SK-N-SH treated with all-trans-retinoic acid at 6 μM for 48 hours (cell line): ENCODE results near the gene RIOX2.

Experiments used
- ATAC-seq: fragments of 200-7000 bp; cut with Tn5 transposase; 3 replicates; pipeline ENCODE4 v1.9.1; 2020; ENCODE audit warnings: mild to moderate bottlenecking, moderate library complexity
- ARNTL ChIP-seq: fragments of 450-650 bp; formaldehyde crosslinking; IDR thresholded peaks from 2 replicates; pipeline ENCODE4 v1.5.0; 2020; ENCODE audit warnings: low read depth, mild to moderate bottlenecking, moderate library complexity, borderline replicate concordance
- CSDC2 ChIP-seq: fragments of 250-450 bp; sonication (Bioruptor Pico); IDR thresholded peaks from 2 replicates; pipeline ENCODE4 v1.5.0; 2020; ENCODE audit warnings: mild to moderate bottlenecking, moderate library complexity
- ESRRG ChIP-seq: fragments of 250-450 bp; sonication (Bioruptor Pico); IDR thresholded peaks from 2 replicates; pipeline ENCODE4 v1.6.1; 2021; ENCODE audit warnings: mild to moderate bottlenecking
- GLIS3 ChIP-seq: fragments of 250-450 bp; sonication (Bioruptor Pico); IDR thresholded peaks from 2 replicates; pipeline ENCODE4 v1.5.0; 2020; ENCODE audit warnings: mild to moderate bottlenecking, moderate library complexity
- OSR1 ChIP-seq: fragments of 250-450 bp; sonication (Bioruptor Pico); IDR thresholded peaks from 2 replicates; pipeline ENCODE4 v1.8.0; 2022; ENCODE audit warnings: moderate library complexity, mild to moderate bottlenecking, inconsistent platforms
- PPARA ChIP-seq: fragments of 250-450 bp; sonication (Bioruptor Pico); IDR thresholded peaks from 2 replicates; pipeline ENCODE4 v1.5.0; 2020; ENCODE audit warnings: mild to moderate bottlenecking, borderline replicate concordance
- RARB ChIP-seq: fragments of 250-450 bp; sonication (Bioruptor Pico); IDR thresholded peaks from 2 replicates; pipeline ENCODE4 v1.8.0; 2021; ENCODE audit warnings: mild to moderate bottlenecking, moderate library complexity
- TCF4 ChIP-seq: fragments of 250-450 bp; sonication (Bioruptor Pico); IDR thresholded peaks from 2 replicates; pipeline ENCODE4 v1.8.0; 2021; ENCODE audit warnings: mild to moderate bottlenecking, moderate library complexity, borderline replicate concordance
- TOX ChIP-seq: fragments of 250-450 bp; sonication (Bioruptor Pico); IDR thresholded peaks from 2 replicates; pipeline ENCODE4 v1.8.0; 2021; ENCODE audit warnings: mild to moderate bottlenecking, moderate library complexity, borderline replicate concordance
- ZC3H10 ChIP-seq: fragments of 250-450 bp; sonication (Bioruptor Pico); IDR thresholded peaks from 2 replicates; pipeline ENCODE4 v1.5.1; 2021; ENCODE audit warnings: mild to moderate bottlenecking, moderate library complexity
- ZFP30 ChIP-seq: fragments of 450-650 bp; formaldehyde crosslinking; IDR thresholded peaks from 2 replicates; pipeline ENCODE4 v1.5.0; 2022; ENCODE audit warnings: mild to moderate bottlenecking, moderate library complexity
- ZNF565 ChIP-seq: fragments of 450-650 bp; formaldehyde crosslinking; conservative IDR thresholded peaks from 2 replicates; pipeline ENCODE4 v1.5.0; 2020; ENCODE audit warnings: low read depth, mild to moderate bottlenecking, moderate library complexity
- ZNF8 ChIP-seq: fragments of 450-650 bp; formaldehyde crosslinking; IDR thresholded peaks from 2 replicates; pipeline ENCODE4 v1.5.0; 2020; ENCODE audit warnings: mild to moderate bottlenecking, moderate library complexity
- TF ChIP-seq, protein P1 (sequence below): fragments of 250-450 bp; sonication (Bioruptor Pico); IDR thresholded peaks from 2 replicates; pipeline ENCODE4 v1.8.0; 2021; ENCODE audit warnings: low read depth, mild to moderate bottlenecking, moderate library complexity, borderline replicate concordance
- TF ChIP-seq, protein P2 (sequence below): fragments of 250-450 bp; sonication (Bioruptor Pico); IDR thresholded peaks from 2 replicates; pipeline ENCODE4 v1.5.1; 2020; ENCODE audit warnings: low read depth, mild to moderate bottlenecking, moderate library complexity
- TF ChIP-seq, protein P3 (sequence below): fragments of 250-450 bp; sonication (Bioruptor Pico); IDR thresholded peaks from 2 replicates; pipeline ENCODE4 v1.8.0; 2020; ENCODE audit warnings: mild to moderate bottlenecking, moderate library complexity, borderline replicate concordance
- TF ChIP-seq, protein P4 (sequence below): fragments of 250-450 bp; sonication (Bioruptor Pico); IDR thresholded peaks from 2 replicates; pipeline ENCODE4 v1.5.0; 2020; ENCODE audit warnings: mild to moderate bottlenecking, moderate library complexity
- TF ChIP-seq, protein P5 (sequence below): fragments of 250-450 bp; sonication (Bioruptor Pico); IDR thresholded peaks from 2 replicates; pipeline ENCODE4 v1.5.1; 2021; ENCODE audit warnings: mild to moderate bottlenecking, moderate library complexity

The RIOX2 gene

DNA sequence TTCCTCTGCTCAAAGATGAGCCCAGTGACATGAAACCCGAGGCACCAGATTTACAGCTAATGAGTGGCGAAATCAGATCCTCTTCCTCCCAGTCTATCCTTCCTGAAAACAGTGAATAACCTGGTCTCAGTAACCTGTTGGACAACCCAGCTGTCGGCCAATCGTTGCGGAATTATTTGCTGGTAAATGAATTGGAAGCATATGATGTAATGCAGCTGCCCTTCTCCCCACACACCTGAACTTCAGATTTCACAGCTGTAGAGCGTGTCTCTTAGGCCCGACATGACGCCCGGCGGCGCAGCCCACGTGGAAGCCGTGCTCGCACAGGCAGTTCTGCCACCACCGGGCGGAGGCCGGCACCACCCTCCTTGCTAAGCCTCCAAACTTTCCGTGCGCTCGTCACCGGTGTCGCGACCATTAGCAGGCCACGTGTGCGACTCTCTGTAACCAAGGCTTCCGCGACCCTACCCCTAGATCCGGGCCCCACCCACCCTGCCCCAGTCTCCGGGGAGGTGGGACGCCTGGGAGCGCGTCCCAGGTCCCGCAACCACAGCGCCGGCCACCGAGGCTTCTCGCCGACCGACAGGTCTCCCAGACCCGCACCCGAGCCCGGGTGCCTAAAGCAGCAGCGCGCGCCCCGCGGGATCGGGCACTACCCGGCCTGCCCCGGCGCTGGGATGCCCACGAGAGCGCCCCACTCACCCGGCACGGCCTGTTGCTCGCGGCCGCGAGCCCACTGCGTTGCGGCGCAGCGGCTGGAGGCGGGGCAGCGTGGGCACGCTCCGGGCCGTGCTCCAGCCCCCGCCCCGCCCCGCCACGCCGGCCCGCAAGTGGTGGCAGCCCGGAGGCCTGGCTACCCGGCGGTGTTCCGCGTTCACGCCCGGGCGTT lies at the start of gene RIOX2:
Gene RIOX2, minus strand, starts transcription at position 753 of the 889 bp plus-strand sequence. CDS start 4,838 bp downstream, outside the sequence.
- ATAC-seq, result peak; percentile 97

DNA sequence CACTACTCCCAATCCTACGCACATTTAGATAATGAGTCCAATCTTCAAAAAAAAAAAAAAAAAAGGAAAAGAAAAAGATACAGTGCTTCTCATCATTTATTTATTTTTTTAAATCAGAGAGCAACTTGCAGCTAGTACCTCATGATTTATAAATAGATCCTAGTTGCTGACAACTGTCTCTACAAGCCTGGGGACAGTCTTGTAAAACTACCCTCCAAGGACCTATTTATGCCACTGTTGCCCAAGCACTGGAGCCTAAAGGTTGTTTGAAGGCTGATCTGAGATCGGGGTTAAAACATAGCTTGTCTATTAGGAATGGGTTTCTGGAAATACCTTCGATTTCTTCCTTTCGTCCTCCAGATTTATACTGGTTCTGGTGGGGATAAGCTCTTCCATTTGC lies 48.2 kb upstream of the RIOX2 start:
- no peak for ATAC-seq
- TF ChIP-seq GLIS3 (no peak), ESRRG (CRISPR knock-in tag) (no peak), OSR1 (CRISPR knock-in tag) (no peak), TOX (CRISPR knock-in tag) (no peak), ZC3H10 (CRISPR knock-in tag) (no peak), ARNTL (CRISPR knock-in tag) (no peak), ZNF8 (no peak), PPARA (CRISPR knock-in tag) (no peak)
- TF ChIP-seq, protein P1, sequence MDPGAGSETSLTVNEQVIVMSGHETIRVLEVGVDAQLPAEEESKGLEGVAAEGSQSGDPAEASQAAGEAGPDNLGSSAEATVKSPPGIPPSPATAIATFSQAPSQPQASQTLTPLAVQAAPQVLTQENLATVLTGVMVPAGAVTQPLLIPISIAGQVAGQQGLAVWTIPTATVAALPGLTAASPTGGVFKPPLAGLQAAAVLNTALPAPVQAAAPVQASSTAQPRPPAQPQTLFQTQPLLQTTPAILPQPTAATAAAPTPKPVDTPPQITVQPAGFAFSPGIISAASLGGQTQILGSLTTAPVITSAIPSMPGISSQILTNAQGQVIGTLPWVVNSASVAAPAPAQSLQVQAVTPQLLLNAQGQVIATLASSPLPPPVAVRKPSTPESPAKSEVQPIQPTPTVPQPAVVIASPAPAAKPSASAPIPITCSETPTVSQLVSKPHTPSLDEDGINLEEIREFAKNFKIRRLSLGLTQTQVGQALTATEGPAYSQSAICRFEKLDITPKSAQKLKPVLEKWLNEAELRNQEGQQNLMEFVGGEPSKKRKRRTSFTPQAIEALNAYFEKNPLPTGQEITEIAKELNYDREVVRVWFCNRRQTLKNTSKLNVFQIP (CRISPR knock-in tag), result no peak
- TF ChIP-seq, protein P2, sequence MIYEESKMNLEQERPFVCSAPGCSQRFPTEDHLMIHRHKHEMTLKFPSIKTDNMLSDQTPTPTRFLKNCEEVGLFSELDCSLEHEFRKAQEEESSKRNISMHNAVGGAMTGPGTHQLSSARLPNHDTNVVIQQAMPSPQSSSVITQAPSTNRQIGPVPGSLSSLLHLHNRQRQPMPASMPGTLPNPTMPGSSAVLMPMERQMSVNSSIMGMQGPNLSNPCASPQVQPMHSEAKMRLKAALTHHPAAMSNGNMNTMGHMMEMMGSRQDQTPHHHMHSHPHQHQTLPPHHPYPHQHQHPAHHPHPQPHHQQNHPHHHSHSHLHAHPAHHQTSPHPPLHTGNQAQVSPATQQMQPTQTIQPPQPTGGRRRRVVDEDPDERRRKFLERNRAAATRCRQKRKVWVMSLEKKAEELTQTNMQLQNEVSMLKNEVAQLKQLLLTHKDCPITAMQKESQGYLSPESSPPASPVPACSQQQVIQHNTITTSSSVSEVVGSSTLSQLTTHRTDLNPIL (CRISPR knock-in tag), result no peak
- TF ChIP-seq, protein P3, sequence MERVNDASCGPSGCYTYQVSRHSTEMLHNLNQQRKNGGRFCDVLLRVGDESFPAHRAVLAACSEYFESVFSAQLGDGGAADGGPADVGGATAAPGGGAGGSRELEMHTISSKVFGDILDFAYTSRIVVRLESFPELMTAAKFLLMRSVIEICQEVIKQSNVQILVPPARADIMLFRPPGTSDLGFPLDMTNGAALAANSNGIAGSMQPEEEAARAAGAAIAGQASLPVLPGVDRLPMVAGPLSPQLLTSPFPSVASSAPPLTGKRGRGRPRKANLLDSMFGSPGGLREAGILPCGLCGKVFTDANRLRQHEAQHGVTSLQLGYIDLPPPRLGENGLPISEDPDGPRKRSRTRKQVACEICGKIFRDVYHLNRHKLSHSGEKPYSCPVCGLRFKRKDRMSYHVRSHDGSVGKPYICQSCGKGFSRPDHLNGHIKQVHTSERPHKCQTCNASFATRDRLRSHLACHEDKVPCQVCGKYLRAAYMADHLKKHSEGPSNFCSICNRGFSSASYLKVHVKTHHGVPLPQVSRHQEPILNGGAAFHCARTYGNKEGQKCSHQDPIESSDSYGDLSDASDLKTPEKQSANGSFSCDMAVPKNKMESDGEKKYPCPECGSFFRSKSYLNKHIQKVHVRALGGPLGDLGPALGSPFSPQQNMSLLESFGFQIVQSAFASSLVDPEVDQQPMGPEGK (CRISPR knock-in tag), result no peak
- TF ChIP-seq, protein P4, sequence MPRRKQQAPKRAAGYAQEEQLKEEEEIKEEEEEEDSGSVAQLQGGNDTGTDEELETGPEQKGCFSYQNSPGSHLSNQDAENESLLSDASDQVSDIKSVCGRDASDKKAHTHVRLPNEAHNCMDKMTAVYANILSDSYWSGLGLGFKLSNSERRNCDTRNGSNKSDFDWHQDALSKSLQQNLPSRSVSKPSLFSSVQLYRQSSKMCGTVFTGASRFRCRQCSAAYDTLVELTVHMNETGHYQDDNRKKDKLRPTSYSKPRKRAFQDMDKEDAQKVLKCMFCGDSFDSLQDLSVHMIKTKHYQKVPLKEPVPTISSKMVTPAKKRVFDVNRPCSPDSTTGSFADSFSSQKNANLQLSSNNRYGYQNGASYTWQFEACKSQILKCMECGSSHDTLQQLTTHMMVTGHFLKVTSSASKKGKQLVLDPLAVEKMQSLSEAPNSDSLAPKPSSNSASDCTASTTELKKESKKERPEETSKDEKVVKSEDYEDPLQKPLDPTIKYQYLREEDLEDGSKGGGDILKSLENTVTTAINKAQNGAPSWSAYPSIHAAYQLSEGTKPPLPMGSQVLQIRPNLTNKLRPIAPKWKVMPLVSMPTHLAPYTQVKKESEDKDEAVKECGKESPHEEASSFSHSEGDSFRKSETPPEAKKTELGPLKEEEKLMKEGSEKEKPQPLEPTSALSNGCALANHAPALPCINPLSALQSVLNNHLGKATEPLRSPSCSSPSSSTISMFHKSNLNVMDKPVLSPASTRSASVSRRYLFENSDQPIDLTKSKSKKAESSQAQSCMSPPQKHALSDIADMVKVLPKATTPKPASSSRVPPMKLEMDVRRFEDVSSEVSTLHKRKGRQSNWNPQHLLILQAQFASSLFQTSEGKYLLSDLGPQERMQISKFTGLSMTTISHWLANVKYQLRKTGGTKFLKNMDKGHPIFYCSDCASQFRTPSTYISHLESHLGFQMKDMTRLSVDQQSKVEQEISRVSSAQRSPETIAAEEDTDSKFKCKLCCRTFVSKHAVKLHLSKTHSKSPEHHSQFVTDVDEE (CRISPR knock-in tag), result no peak

More for the DNA sequence above, at the start of gene RIOX2:
- TF ChIP-seq GLIS3, result no peak
- no peak for TF ChIP-seq TOX (CRISPR knock-in tag)
- TF ChIP-seq RARB, result no peak
- TF ChIP-seq, protein P3 (CRISPR knock-in tag), result no peak
- no peak for TF ChIP-seq CSDC2 (CRISPR knock-in tag)
- TF ChIP-seq ZNF565, result no peak
- TF ChIP-seq, protein P4 (CRISPR knock-in tag), result peak; percentile 36; the same call in 1 of the 2 replicates
- 0 out of 2 replicates have a peak, but pooled peaks have one; percentile 15 for TF ChIP-seq TCF4 (CRISPR knock-in tag)
- TF ChIP-seq ZFP30, result no peak
- TF ChIP-seq, protein P1 (CRISPR knock-in tag), result no peak
- TF ChIP-seq, protein P5, sequence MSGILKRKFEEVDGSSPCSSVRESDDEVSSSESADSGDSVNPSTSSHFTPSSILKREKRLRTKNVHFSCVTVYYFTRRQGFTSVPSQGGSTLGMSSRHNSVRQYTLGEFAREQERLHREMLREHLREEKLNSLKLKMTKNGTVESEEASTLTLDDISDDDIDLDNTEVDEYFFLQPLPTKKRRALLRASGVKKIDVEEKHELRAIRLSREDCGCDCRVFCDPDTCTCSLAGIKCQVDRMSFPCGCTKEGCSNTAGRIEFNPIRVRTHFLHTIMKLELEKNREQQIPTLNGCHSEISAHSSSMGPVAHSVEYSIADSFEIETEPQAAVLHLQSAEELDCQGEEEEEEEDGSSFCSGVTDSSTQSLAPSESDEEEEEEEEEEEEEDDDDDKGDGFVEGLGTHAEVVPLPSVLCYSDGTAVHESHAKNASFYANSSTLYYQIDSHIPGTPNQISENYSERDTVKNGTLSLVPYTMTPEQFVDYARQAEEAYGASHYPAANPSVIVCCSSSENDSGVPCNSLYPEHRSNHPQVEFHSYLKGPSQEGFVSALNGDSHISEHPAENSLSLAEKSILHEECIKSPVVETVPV (CRISPR knock-in tag), result no peak
